GM23338 (cell line): ENCODE results near the gene IL11RA. TPM values are rescaled to one million over a fixed set of nuclear protein-coding genes. Genes with fewer than 3 reads are reported as not detected.

ENCODE experiments used
- ATAC-seq: fragments of 200-7000 bp; cut with Tn5 transposase; 3 replicates; pipeline ENCODE4 v1.9.1; 2020
- DNase-seq: peaks from one replicate; pipeline ENCODE4 v3.0.0-alpha.2; 2015; ENCODE audit warnings: low spot score
- H2AFZ ChIP-seq: fragments of 200-600 bp; sonication (generic); 2 replicates; pipeline ENCODE4 v1.8.0; 2016; ENCODE audit warnings: antibody characterized with exemption, mild to moderate bottlenecking, moderate library complexity
- H3F3A ChIP-seq: fragments of 200-600 bp; sonication (generic); replicated peaks from 2 replicates; pipeline ENCODE4 v1.8.0; 2017; ENCODE audit warnings: antibody characterized with exemption, mixed run types, low read depth
- H3K27ac ChIP-seq: fragments of 200-600 bp; sonication (generic); 2 replicates; pipeline ENCODE4 v1.6.1; 2016; ENCODE audit warnings: low read depth
- H3K27me3 ChIP-seq: fragments of 200-600 bp; sonication (generic); 2 replicates; pipeline ENCODE4 v1.8.0; 2016; ENCODE audit warnings: mild to moderate bottlenecking, mixed run types, moderate library complexity; ENCODE audit not compliant: insufficient read depth
- H3K36me3 ChIP-seq: fragments of 200-600 bp; sonication (generic); 2 replicates; pipeline ENCODE4 v1.8.0; 2016; ENCODE audit warnings: mild to moderate bottlenecking; ENCODE audit not compliant: insufficient read depth
- H3K4me1 ChIP-seq: fragments of 200-600 bp; sonication (generic); 2 replicates; pipeline ENCODE4 v1.8.0; 2016; ENCODE audit warnings: mild to moderate bottlenecking, moderate library complexity; ENCODE audit not compliant: insufficient read depth
- H3K4me2 ChIP-seq: fragments of 200-600 bp; sonication (generic); 2 replicates; pipeline ENCODE4 v1.7.1; 2017; ENCODE audit warnings: mixed run types
- H3K4me3 ChIP-seq: fragments of 200-600 bp; sonication (generic); 2 replicates; pipeline ENCODE4 v1.6.1; 2016; ENCODE audit warnings: mixed run types
- H3K79me2 ChIP-seq: fragments of 200-600 bp; sonication (generic); replicated peaks from 2 replicates; pipeline ENCODE4 v1.8.0; 2017; ENCODE audit warnings: mild to moderate bottlenecking; ENCODE audit not compliant: insufficient read depth
- H3K9me2 ChIP-seq: fragments of 200-600 bp; sonication (generic); 2 replicates; pipeline ENCODE4 v1.8.0; 2017; ENCODE audit not compliant: insufficient read depth
- H4K20me1 ChIP-seq: fragments of 200-600 bp; sonication (generic); replicated peaks from 2 replicates; pipeline ENCODE4 v1.8.0; 2017; ENCODE audit warnings: mild to moderate bottlenecking; ENCODE audit not compliant: insufficient read depth
- H3K27ac Mint-ChIP-seq: 2 replicates; pipeline ENCODE4 v1.8.0; 2020; ENCODE audit warnings: inconsistent platforms, mild to moderate bottlenecking, moderate library complexity, mixed read lengths
- H3K27me3 Mint-ChIP-seq: 3 replicates; pipeline ENCODE4 v1.8.0; 2022; ENCODE audit warnings: low read depth, mild to moderate bottlenecking, moderate library complexity, mixed read lengths, inconsistent platforms; ENCODE audit not compliant: insufficient read depth, poor library complexity
- H3K36me3 Mint-ChIP-seq: 3 replicates; pipeline ENCODE4 v1.8.0; 2021; ENCODE audit warnings: low read depth, mild to moderate bottlenecking, inconsistent platforms, moderate library complexity, mixed read lengths
- H3K4me1 Mint-ChIP-seq: 3 replicates; pipeline ENCODE4 v1.8.0; 2020; ENCODE audit warnings: mild to moderate bottlenecking, inconsistent platforms, mixed read lengths
- H3K4me3 Mint-ChIP-seq: 3 replicates; pipeline ENCODE4 v1.8.0; 2021; ENCODE audit warnings: moderate library complexity, mild to moderate bottlenecking, inconsistent platforms, mixed read lengths
- H3K9me3 Mint-ChIP-seq: 3 replicates; pipeline ENCODE4 v1.8.0; 2020; ENCODE audit warnings: moderate library complexity, mild to moderate bottlenecking, inconsistent platforms, mixed read lengths
- CREB1 ChIP-seq: fragments of 250-450 bp; sonication (Bioruptor Pico); IDR thresholded peaks from 2 replicates; pipeline ENCODE4 v1.5.0; 2020; ENCODE audit warnings: low read depth, mild to moderate bottlenecking, moderate library complexity
- CTCF ChIP-seq, 2 experiments: fragments of 200-600 bp in 1 of 2; sonication (generic) in 1 of 2; conservative IDR thresholded peaks; 2 replicates each; pipeline versions ENCODE4 v1.5.1 to v1.6.1; 2016 to 2017; ENCODE audit warnings: antibody characterized with exemption in 2 of 2, low read depth in 2 of 2, mild to moderate bottlenecking in 2 of 2, moderate library complexity in 1 of 2
- ETS1 ChIP-seq: IDR thresholded peaks from 2 replicates; pipeline ENCODE4 v1.6.1; 2016; ENCODE audit warnings: antibody characterized with exemption
- EZH2phosphoT487 ChIP-seq: fragments of 200-600 bp; sonication (generic); IDR thresholded peaks from one replicate; pipeline ENCODE4 v1.8.1; 2018; ENCODE audit warnings: antibody characterized with exemption; ENCODE audit not compliant: unreplicated experiment
- JUNB ChIP-seq: IDR thresholded peaks from one replicate; pipeline ENCODE4 v1.6.1; 2016; ENCODE audit warnings: antibody characterized with exemption; ENCODE audit not compliant: unreplicated experiment
- POLR2AphosphoS5 ChIP-seq: IDR thresholded peaks from 2 replicates; pipeline ENCODE4 v1.6.1; 2016; ENCODE audit warnings: antibody characterized with exemption, low read depth
- REST ChIP-seq: IDR thresholded peaks from one replicate; pipeline ENCODE4 v1.6.1; 2018; ENCODE audit warnings: antibody characterized with exemption; ENCODE audit not compliant: unreplicated experiment
- ZNF114 ChIP-seq: fragments of 250-450 bp; sonication (Bioruptor Pico); IDR thresholded peaks from 2 replicates; pipeline ENCODE4 v1.5.0; 2020; ENCODE audit warnings: mild to moderate bottlenecking, moderate library complexity
- ZNF331 ChIP-seq: fragments of 250-450 bp; sonication (Bioruptor Pico); IDR thresholded peaks from 2 replicates; pipeline ENCODE4 v1.5.0; 2020; ENCODE audit warnings: low read depth, mild to moderate bottlenecking, moderate library complexity
- polyA plus RNA-seq: library from polyadenylated mRNA; unstranded; fragments of >200 nt; fragmentation: Nextera tagmentation; extraction: Ambion mirVana; gene quantifications from 2 replicates; pipeline ENCODE4 v1.2.1, GENCODE V29; 2016
- total RNA-seq: library from RNA; depleted of rRNA; stranded (reverse); fragments of >200 nt; shearing (Covaris generic); gene quantifications from 2 replicates; pipeline ENCODE4 v1.2.3, GENCODE V29; 2014

The IL11RA gene
- total and polyA plus RNA-seq, 2 experiments from 2014 or later: 3.1 to 5.8 TPM

- TF ChIP-seq ZNF331 (CRISPR knock-in tag): no peak
- TF ChIP-seq CTCF (conservative IDR thresholded peaks at IDR 0.05; ENCODE audit: low read depth in 2 of 2): peak; percentile 99
Observed at GRCh38 chr9:34603610-34604231, 48.3 kb upstream of the IL11RA start (continued).

GRCh38 chr9:34606190-34606589, 45.8 kb upstream of the IL11RA start:
- Histone ChIP-seq H4K20me1 (no peaks in the 10 kb centered on the region), H3F3A (no peaks in the 10 kb centered on the region), H3K4me3 (no peak overlapping the region), H3K9me2 (no peaks in the 10 kb centered on the region), H3K79me2 (no peaks in the 10 kb centered on the region), H2AFZ (no peak overlapping the region), H3K4me1 (peaks cover 3% of the 10 kb centered on the region; the same call in 1 of the 2 replicates), H3K27me3 (no peaks in the 10 kb centered on the region), H3K36me3 (no peaks in the 10 kb centered on the region), H3K27ac (no peak overlapping the region), H3K4me2 (no peak overlapping the region)
- Mint-ChIP-seq H3K4me1 (peaks cover 19% of the 10 kb centered on the region), H3K27ac (no peak overlapping the region), H3K4me3 (no peak overlapping the region), H3K36me3 (no peaks in the 10 kb centered on the region), H3K27me3 (peaks cover 5% of the 10 kb centered on the region), H3K9me3 (no peaks in the 10 kb centered on the region; the same call in 2 of the 3 replicates)
- DNase-seq: no peak
- no peak for ATAC-seq
- TF ChIP-seq ZNF331 (CRISPR knock-in tag) (no peak), EZH2phosphoT487 (no peak), CTCF (conservative IDR thresholded peaks at IDR 0.05; ENCODE audit: low read depth in 2 of 2) (no peak), JUNB (no peak), REST (no peak), CREB1 (CRISPR knock-in tag) (no peak), POLR2AphosphoS5 (no peak), ETS1 (no peak), ZNF114 (CRISPR knock-in tag) (no peak)
